Central memory CD4-positive, alpha-beta T cell (primary cell): Measurements from ENCODE around the gene SPAG8.

Experiments used
- DNase-seq: peaks from one replicate; pipeline ENCODE4 v3.0.0; 2022

Gene SPAG8

DNA sequence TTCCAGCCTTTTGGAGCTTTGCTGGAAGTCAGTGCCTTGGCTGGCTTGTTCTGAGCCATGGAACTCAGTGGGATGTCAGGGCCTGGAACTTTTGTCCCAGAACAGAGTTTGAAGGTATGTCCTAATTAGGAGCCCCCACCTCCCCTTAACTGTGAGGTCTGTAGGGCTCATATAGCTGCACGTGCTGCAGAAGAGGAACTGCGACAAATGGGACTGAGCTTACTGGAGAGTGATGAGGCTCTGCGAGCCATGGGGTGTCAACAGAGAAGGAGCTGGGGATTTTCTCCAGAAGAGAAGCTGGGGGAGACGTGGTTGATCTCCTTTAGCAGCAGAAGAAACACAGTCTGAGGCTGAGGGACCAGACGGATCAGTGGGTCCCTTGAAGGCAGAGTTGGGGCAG is 27.9 kb upstream of the SPAG8 start:
- no peak for DNase-seq

- DNase-seq = no peak
Measured at GRCh38 chr9:35836595-35836994, 24.5 kb upstream of the SPAG8 start.

- DNase-seq = no peak
Measured at GRCh38 chr9:35835766-35836165, 23.7 kb upstream of the SPAG8 start.

DNA sequence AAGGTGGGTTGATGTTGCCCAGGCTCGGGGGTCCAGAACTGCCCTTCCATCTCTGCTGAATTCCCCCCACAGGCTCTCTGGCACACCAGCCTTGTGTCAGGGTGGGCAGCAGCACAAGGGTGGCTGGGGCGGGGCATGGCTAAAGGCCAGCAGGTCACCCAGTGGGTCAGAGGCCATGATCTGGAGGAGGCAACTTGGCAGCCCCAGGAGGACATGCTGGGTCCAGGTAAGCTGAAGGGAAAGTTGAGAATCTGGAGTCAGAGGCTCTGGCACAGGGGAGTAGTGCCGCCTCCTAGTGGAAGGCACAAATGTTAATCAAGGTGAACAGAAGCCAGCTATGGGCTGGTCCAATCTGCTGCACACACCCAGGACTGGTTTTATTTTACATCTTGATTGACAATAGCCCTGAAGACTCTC is 23.2 kb upstream of the SPAG8 start:
- DNase-seq = no peak

- no peak for DNase-seq
Measured at GRCh38 chr9:35834260-35835215, 22.5 kb upstream of the SPAG8 start.

GRCh38 chr9:35832814-35833213 is 20.8 kb upstream of the SPAG8 start:
- DNase-seq = no peak

- no peak for DNase-seq
Measured at GRCh38 chr9:35831040-35831439, 19.0 kb upstream of the SPAG8 start.

DNA sequence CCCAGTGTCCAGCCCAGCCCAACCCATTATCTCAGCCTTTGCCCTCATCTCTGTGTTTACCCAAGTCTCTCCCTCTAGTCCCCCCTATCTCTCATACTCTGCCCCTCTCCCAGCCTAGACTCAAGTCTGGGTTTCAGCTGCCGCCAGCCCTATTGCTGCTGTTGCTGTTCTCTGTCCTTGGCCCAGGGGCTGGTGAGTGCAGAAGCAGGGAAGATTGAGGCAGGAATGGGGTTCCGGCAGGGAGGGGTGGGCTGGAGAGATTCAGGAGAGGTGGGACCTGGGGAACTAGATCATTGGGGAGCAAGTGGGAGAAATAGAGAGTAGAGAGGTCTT is 17.7 kb upstream of the SPAG8 start:
- DNase-seq = no peak

DNA sequence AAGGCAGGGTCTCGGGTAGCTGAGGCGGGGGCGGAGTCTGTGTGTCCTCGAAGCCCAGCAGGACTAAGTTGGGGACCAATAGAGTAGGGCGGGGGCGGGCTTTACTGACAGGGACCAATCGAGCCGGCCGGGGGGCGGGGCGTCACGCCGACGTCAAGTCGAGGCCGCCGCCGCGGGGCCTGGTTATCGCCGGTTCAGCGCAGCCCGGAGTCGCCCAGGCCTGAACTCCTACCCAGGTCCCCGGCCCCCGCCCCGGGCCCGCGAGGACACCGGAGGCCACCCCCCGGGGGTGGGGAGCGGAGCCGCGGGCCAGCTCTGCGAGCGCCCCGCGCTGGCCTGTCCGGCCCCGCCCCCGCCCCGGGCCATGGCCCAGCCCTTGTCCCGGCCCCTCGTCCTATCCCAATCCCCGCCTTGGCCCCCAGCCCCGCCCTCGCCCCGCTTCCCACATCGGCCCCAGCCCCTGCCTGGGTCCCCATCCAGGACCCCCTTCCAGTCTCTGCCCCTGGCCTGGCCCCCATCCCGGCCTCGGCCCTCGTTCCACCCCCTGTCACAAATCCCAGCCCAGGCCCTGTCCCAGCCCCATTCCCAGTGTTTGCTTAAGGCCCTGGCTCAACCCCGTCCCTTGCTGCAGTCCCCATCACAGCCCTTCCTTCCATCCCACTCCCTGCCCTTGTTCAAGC is 17.2 kb upstream of the SPAG8 start, which contains the start of gene TMEM8B:
TMEM8B (plus strand) TSS at position 145 of the 680 bp plus-strand sequence; CDS start at position 365, 220 bp downstream.
- DNase-seq = peak; percentile 84

DNA sequence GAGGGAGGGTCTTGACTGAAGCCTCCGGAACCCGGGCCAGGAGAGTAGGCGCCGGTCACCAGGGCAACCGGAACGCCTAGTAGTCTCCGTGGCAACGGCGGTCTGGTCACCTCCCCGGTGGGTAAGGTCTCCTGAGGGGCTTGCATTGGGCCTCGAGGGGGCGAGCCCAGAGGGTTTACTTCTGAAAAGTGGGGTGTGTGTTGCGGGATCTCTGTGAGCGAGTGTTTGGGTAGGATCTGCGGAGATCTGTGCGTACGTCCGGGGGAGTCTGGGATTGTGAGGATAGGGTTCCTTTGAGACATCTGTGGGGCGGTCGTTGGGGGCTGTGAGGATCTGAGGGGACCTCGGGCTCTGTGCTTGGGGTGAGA is 16.6 kb upstream of the SPAG8 start, which contains the start of gene FAM221B:
FAM221B (minus strand) TSS at position 17 of the 368 bp plus-strand sequence. CDS start 2,571 bp downstream, outside the sequence.
- no peak for DNase-seq

DNA sequence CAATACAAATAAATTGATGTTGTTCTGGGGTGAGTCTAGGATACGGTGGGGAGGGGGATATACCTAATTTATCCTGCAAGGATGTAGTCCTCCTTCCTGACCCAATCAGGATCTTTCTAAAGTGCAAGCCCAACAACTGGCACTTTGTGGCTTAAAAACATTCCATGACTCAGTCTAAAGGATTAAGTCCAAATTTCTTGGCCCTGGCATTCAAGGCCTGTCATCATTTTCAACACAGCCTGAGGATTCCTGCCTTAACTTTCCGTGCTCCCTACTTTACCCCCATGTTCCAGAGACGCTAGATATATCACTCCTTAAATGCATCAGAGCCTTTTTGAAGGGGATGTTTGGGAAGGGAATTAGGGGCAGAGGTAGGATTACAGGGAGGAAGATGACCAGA is 15.4 kb upstream of the SPAG8 start:
- no peak for DNase-seq

DNA sequence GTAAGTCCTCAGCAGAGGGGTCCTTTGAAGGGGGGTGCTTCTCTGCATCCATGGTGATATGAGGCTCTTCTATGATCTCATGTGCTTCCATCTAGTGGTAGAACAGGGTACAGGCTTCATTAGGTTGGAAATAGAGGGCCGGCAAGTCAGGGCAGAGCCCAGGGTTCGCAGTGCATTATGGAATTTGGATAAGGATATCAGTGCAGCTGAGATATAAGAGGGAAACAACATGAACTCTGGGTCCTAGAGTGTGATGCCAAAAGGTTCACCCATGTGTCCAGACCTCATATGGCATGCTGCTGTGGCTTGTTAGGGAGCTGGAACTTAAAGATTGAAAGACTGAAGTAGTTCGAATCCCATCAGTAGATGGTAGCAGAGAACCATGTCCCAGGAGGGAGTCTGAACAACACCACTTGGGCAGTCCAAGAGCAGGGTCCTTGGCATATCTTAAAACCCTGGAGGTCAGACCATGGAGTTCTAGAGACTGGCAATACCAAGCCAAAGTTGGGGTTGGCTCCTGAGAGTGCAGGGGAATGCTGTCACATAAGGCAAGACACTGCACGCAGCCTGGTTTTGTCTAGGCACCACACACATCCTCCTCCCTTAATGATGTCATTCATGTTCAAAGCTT is 14.1 kb upstream of the SPAG8 start:
- DNase-seq = peak; percentile 48

DNA sequence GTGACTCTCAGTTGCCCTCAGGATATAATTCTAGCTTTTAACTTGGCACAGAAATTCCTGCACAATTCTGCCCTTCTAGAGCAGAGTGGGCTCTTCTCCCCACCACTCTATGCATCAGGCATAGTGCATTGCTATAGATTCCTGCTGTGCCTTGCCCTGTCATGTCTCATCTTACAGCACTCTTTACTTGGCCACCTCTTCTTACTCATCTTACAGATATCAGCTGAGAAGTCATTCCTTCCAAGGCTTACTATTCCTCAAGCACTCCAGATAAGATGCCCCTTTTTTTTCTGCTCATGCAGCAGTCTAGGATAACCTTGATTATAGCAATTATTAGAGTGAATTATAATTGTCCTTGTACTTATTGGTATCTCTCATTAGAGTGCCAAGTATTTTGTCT is 10.9 kb upstream of the SPAG8 start:
- DNase-seq = no peak

DNA sequence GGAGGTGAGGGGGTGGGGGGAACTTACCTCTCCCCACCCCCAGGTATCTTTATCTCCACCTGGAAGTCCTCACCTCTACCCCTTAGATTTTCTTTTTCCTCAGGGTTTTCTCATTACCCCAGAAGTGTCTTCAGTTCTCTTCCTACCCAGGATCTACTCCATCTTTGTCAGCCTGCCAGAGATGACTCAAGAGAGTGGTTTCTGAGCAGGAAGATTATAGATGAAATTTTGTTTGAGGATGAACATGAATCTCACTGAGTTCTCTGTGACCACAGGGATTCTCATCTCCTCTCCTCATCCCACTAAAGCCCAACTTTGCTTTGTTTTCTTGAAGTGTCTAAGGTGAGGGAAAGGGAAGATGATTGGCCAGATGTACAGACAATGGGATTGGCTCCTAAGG is 8.0 kb upstream of the SPAG8 start:
- DNase-seq = no peak

DNA sequence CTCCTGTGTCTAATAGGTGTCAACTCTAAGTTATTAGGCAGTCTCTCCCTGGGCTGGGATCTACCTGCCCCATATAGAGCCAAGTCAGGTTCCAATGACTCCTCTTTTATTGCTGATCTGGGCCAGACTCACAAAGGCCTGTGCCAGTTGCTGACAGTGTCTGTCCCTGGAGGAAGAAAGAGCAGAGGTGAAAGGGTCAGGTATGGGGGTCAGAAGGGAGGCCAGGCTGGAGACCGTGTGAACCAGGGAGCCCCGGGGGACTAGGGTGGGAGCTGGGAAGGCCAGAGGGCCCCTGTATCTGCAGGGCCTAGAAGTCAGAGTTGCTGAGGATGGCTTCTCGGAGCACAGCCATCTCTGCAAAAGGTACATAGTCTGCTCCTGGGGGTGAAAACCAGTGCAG is 6.3 kb upstream of the SPAG8 start:
- DNase-seq = no peak

- no peak for DNase-seq
Measured at GRCh38 chr9:35816708-35817107, 4.6 kb upstream of the SPAG8 start.

GRCh38 chr9:35814841-35815543 is 2.9 kb upstream of the SPAG8 start, which contains the start of gene HINT2:
Gene HINT2, minus strand, starts transcription at chr9:35815042. Its CDS starts 63 bp downstream, at chr9:35814979.
- peak; percentile 96 for DNase-seq

DNA sequence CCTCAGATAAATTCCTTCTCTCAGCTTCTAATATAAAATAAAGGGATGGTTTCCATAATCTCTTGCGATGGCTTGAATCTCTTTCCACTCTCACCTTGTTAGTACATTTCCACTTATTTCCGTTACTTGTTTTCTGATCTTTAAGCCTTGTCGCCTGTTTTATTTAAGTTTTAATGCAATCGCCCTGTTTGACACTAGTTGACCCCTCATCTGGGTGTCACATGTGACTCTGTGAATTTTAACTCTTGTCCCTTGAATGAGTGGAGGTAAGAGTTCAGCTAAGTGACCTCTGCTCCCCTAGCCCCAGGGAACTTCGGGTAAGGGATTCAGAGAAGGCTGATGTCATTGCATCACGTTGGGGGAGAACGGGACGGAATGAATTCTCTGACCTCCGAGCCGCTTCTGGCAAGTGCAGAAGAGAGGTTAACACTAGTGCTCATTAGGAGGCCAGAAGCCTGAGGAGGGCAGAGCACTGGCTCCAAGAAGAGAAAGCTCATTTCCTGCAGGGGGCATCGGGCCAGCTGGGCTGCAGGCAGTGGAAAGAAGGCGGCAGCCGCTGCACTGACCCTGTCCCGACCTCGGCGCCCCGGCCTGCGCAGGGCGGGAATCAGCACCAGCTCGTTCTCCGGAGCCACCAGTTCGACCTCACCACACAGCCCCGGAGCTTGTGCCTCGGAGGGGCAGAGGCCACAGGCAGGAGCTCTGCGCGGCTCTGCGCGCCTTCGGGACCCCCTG is 2.2 kb upstream of the SPAG8 start:
- DNase-seq = no peak

GRCh38 chr9:35813434-35814105 is 1.5 kb upstream of the SPAG8 start:
- DNase-seq = no peak

- DNase-seq = no peak
Measured at GRCh38 chr9:35811381-35812024, 559 bp downstream of the SPAG8 start.

- DNase-seq = no peak
Measured at GRCh38 chr9:35810122-35810521, 1.9 kb downstream of the SPAG8 start.
